Progenitor cell of endocrine pancreas (in vitro differentiated cells): ENCODE data around the gene NFIX. TPM values are rescaled to one million over a fixed set of nuclear protein-coding genes. Genes with fewer than 3 reads are reported as not detected.

Source experiments
- total RNA-seq: library from RNA; stranded (reverse); gene quantifications from 2 replicates; pipeline ENCODE4 v1.2.1, GENCODE V29; 2021

NFIX gene
- total RNA-seq, 1 donor from 2014 or later: 0.46 TPM

Other genes with a start within 250 kb of the NFIX start
- gene BEST2, start 243.7 kb upstream of the NFIX start, total RNA-seq: not detected in 2 replicates
- 115 TPM in 2 replicates for gene HOOK2, start 219.9 kb upstream of the NFIX start, total RNA-seq
- 5.7 and 6.0 TPM in 2 replicates for gene JUNB, start 204.0 kb upstream of the NFIX start, total RNA-seq
- gene PRDX2, start 193.7 kb upstream of the NFIX start, total RNA-seq: 524 and 554 TPM in 2 replicates
- 16.5 and 22.7 TPM in 2 replicates for gene THSD8, start 193.4 kb upstream of the NFIX start, total RNA-seq
- 32.8 and 37.4 TPM in 2 replicates for gene RNASEH2A, start 188.9 kb upstream of the NFIX start, total RNA-seq
- gene RTBDN, start 160.9 kb upstream of the NFIX start, total RNA-seq: not detected in 2 replicates
- 5.3 and 5.9 TPM in 2 replicates for gene MAST1, start 157.0 kb upstream of the NFIX start, total RNA-seq
- 26.0 and 31.7 TPM in 2 replicates for gene DNASE2, start 114.0 kb upstream of the NFIX start, total RNA-seq
- not detected in 2 replicates for gene KLF1, start 108.3 kb upstream of the NFIX start, total RNA-seq
- gene GCDH, start 104.3 kb upstream of the NFIX start, total RNA-seq: 59.3 and 60.6 TPM in 2 replicates
- 1.2 and 1.8 TPM in 2 replicates for gene SYCE2, start 76.2 kb upstream of the NFIX start, total RNA-seq
- gene FARSA, start 61.8 kb upstream of the NFIX start, total RNA-seq: 61.2 and 63.3 TPM in 2 replicates
- gene CALR, start 56.9 kb upstream of the NFIX start, total RNA-seq: 707 and 730 TPM in 2 replicates
- gene RAD23A, start 49.6 kb upstream of the NFIX start, total RNA-seq: 70.4 and 78.8 TPM in 2 replicates
- gene GADD45GIP1, start 38.3 kb upstream of the NFIX start, total RNA-seq: 16.8 and 20.8 TPM in 2 replicates
- not detected in 2 replicates for gene DAND5, start 25.9 kb upstream of the NFIX start, total RNA-seq
- gene LYL1, start 107.4 kb downstream of the NFIX start, total RNA-seq: 0.47 and 0.50 TPM in 2 replicates
- 51.5 and 52.4 TPM in 2 replicates for gene TRMT1, start 121.3 kb downstream of the NFIX start, total RNA-seq
- gene NACC1, start 122.8 kb downstream of the NFIX start, total RNA-seq: 92.3 and 103 TPM in 2 replicates
- gene STX10, start 154.9 kb downstream of the NFIX start, total RNA-seq: 49.2 and 55.9 TPM in 2 replicates
- 88.4 and 93.4 TPM in 2 replicates for gene IER2, start 154.9 kb downstream of the NFIX start, total RNA-seq